Measurements from ENCODE around the gene TMOD2. TPM values are rescaled to one million over a fixed set of nuclear protein-coding genes. Genes with fewer than 3 reads are reported as not detected.

Gene TMOD2
- total and polyA plus RNA-seq, 9 donors, result 5.3 to 14.0 (median 6.2) TPM

GRCh38 chr15:51849860-51850259 is 98.5 kb downstream of the TMOD2 start:
- no peaks in the 10 kb centered on the region for H3K9me3 ChIP-seq (replicated peaks; ENCODE audit: control insufficient read depth, low read depth, low read length)
- DNase-seq, result peak; percentile 42
- H3K27ac ChIP-seq (ENCODE audit: low read length), result no peak overlapping the region
- H3K27me3 ChIP-seq (ENCODE audit: control insufficient read depth, insufficient read depth, low read length), result no peaks in the 10 kb centered on the region
- no peaks in the 10 kb centered on the region for H3K36me3 ChIP-seq (ENCODE audit: control insufficient read depth, insufficient read depth, low read length)
- no peak overlapping the region for H3K4me3 ChIP-seq (ENCODE audit: low read length)
- no peaks in the 10 kb centered on the region for H3K4me1 ChIP-seq (ENCODE audit: control insufficient read depth, insufficient read depth, low read length)
- WGBS (ENCODE audit: insufficient coverage), result 58% methylated on average over 3 of the region's 3 CpGs

GRCh38 chr15:51853998-51854397 is 102.6 kb downstream of the TMOD2 start:
- H3K27me3 ChIP-seq (ENCODE audit: control insufficient read depth, insufficient read depth, low read length), result no peaks in the 10 kb centered on the region
- no peaks in the 10 kb centered on the region for H3K36me3 ChIP-seq (ENCODE audit: control insufficient read depth, insufficient read depth, low read length)
- 100% methylated on average over 1 of the region's 2 CpGs for WGBS (ENCODE audit: insufficient coverage)
- no peak for DNase-seq
- no peaks in the 10 kb centered on the region for H3K4me1 ChIP-seq (ENCODE audit: control insufficient read depth, insufficient read depth, low read length)
- H3K27ac ChIP-seq (ENCODE audit: low read length), result no peak overlapping the region
- no peak overlapping the region for H3K4me3 ChIP-seq (ENCODE audit: low read length)
- no peaks in the 10 kb centered on the region for H3K9me3 ChIP-seq (replicated peaks; ENCODE audit: control insufficient read depth, low read depth, low read length)

DNA sequence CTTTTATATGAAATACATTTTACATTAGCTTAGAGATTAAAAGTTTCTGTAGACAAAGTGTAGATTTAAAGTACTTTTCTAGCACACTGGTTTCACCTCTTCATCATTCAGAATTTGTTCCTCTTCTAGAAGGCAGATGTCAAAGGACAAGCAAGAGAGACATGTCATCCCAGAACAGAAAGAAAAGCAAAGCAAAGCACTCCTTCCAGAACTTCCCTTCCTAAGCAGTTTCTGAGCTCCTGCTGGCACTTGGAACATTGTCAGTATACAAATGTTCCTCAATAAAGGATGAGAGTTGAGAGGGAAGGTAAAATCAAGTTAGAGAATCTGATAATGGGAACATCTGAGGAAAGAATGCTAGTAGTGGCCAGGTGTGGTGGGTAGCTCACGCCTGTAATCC is 104.2 kb downstream of the TMOD2 start:
- no CpG with 5 or more reads among the region's 1 CpG for WGBS (ENCODE audit: insufficient coverage)
- no peaks in the 10 kb centered on the region for H3K36me3 ChIP-seq (ENCODE audit: control insufficient read depth, insufficient read depth, low read length)
- H3K27me3 ChIP-seq (ENCODE audit: control insufficient read depth, insufficient read depth, low read length), result no peaks in the 10 kb centered on the region
- H3K4me3 ChIP-seq (ENCODE audit: low read length), result no peak overlapping the region
- H3K27ac ChIP-seq (ENCODE audit: low read length), result no peak overlapping the region
- DNase-seq, result no peak
- H3K9me3 ChIP-seq (replicated peaks; ENCODE audit: control insufficient read depth, low read depth, low read length), result no peaks in the 10 kb centered on the region
- H3K4me1 ChIP-seq (ENCODE audit: control insufficient read depth, insufficient read depth, low read length), result no peaks in the 10 kb centered on the region

- no peaks in the 10 kb centered on the region for H3K27me3 ChIP-seq (ENCODE audit: control insufficient read depth, insufficient read depth, low read length)
- no peaks in the 10 kb centered on the region for H3K9me3 ChIP-seq (replicated peaks; ENCODE audit: control insufficient read depth, low read depth, low read length)
- H3K36me3 ChIP-seq (ENCODE audit: control insufficient read depth, insufficient read depth, low read length), result no peaks in the 10 kb centered on the region
- no peak overlapping the region for H3K4me3 ChIP-seq (ENCODE audit: low read length)
- H3K27ac ChIP-seq (ENCODE audit: low read length), result no peak overlapping the region
- DNase-seq, result no peak
- no peaks in the 10 kb centered on the region for H3K4me1 ChIP-seq (ENCODE audit: control insufficient read depth, insufficient read depth, low read length)
- no CpG with 5 or more reads among the region's 5 CpGs for WGBS (ENCODE audit: insufficient coverage)
Observed at GRCh38 chr15:51856714-51857380, 105.5 kb downstream of the TMOD2 start.

GRCh38 chr15:51861557-51862359 is 110.4 kb downstream of the TMOD2 start:
- H3K27me3 ChIP-seq (ENCODE audit: control insufficient read depth, insufficient read depth, low read length), result no peaks in the 10 kb centered on the region
- H3K4me3 ChIP-seq (ENCODE audit: low read length), result no peak overlapping the region
- DNase-seq, result no peak
- WGBS (ENCODE audit: insufficient coverage), result 87% methylated on average over 3 of the region's 10 CpGs
- H3K27ac ChIP-seq (ENCODE audit: low read length), result no peak overlapping the region
- H3K9me3 ChIP-seq (replicated peaks; ENCODE audit: control insufficient read depth, low read depth, low read length), result no peaks in the 10 kb centered on the region
- peaks cover 15% of the 10 kb centered on the region for H3K36me3 ChIP-seq (ENCODE audit: control insufficient read depth, insufficient read depth, low read length)
- no peaks in the 10 kb centered on the region for H3K4me1 ChIP-seq (ENCODE audit: control insufficient read depth, insufficient read depth, low read length)

GRCh38 chr15:51863131-51863530 is 111.7 kb downstream of the TMOD2 start:
- no peak overlapping the region for H3K4me3 ChIP-seq (ENCODE audit: low read length)
- no peak for DNase-seq
- no peaks in the 10 kb centered on the region for H3K4me1 ChIP-seq (ENCODE audit: control insufficient read depth, insufficient read depth, low read length)
- H3K36me3 ChIP-seq (ENCODE audit: control insufficient read depth, insufficient read depth, low read length), result peaks cover 15% of the 10 kb centered on the region
- H3K27ac ChIP-seq (ENCODE audit: low read length), result no peak overlapping the region
- H3K9me3 ChIP-seq (replicated peaks; ENCODE audit: control insufficient read depth, low read depth, low read length), result no peaks in the 10 kb centered on the region
- no CpG with 5 or more reads among the region's 2 CpGs for WGBS (ENCODE audit: insufficient coverage)
- H3K27me3 ChIP-seq (ENCODE audit: control insufficient read depth, insufficient read depth, low read length), result no peaks in the 10 kb centered on the region

GRCh38 chr15:51864408-51865056 is 113.1 kb downstream of the TMOD2 start:
- WGBS (ENCODE audit: insufficient coverage), result 100% methylated on average over 3 of the region's 4 CpGs
- Histone ChIP-seq H3K4me1 (ENCODE audit: control insufficient read depth, insufficient read depth, low read length) (no peaks in the 10 kb centered on the region), H3K9me3 (replicated peaks; ENCODE audit: control insufficient read depth, low read depth, low read length) (no peaks in the 10 kb centered on the region), H3K36me3 (ENCODE audit: control insufficient read depth, insufficient read depth, low read length) (peaks cover 15% of the 10 kb centered on the region), H3K4me3 (ENCODE audit: low read length) (no peak overlapping the region), H3K27me3 (ENCODE audit: control insufficient read depth, insufficient read depth, low read length) (no peaks in the 10 kb centered on the region), H3K27ac (ENCODE audit: low read length) (no peak overlapping the region)
- no peak for DNase-seq

- DNase-seq, result no peak
- H3K4me1 ChIP-seq (ENCODE audit: control insufficient read depth, insufficient read depth, low read length), result no peaks in the 10 kb centered on the region
- peaks cover 16% of the 10 kb centered on the region for H3K36me3 ChIP-seq (ENCODE audit: control insufficient read depth, insufficient read depth, low read length)
- WGBS (ENCODE audit: insufficient coverage), result no CpG with 5 or more reads among the region's 1 CpG
- no peak overlapping the region for H3K27ac ChIP-seq (ENCODE audit: low read length)
- no peaks in the 10 kb centered on the region for H3K27me3 ChIP-seq (ENCODE audit: control insufficient read depth, insufficient read depth, low read length)
- no peaks in the 10 kb centered on the region for H3K9me3 ChIP-seq (replicated peaks; ENCODE audit: control insufficient read depth, low read depth, low read length)
- no peak overlapping the region for H3K4me3 ChIP-seq (ENCODE audit: low read length)
Observed at GRCh38 chr15:51865317-51865716, 113.9 kb downstream of the TMOD2 start.
